ENCODE results near the gene NGEF.

The NGEF gene

DNA sequence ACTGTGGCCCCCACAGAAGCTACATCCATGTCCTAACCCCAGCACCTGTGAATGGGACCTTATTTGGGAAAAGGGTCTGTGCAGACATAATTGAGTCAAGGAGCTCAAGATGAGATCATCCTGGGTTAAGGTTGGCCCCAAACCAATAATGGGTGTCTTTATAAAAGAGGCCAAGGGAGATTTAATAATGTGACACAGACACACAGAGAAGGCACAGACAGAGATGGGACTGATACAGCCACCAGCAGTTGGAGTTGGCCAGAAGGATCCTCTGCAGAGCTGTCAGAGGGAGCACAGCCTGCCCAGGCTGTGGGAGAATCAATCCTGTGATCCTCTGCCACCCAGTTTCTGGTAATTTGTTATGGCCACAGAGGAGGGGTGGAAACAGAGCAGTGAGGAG, 116.9 kb downstream of the NGEF start:
- Histone ChIP-seq H3K9me3 (ENCODE audit: insufficient read depth, low read length) (no peaks in the 10 kb centered on the region), H3K9me2 (replicated peaks; ENCODE audit: insufficient read depth, low read length) (no peaks in the 10 kb centered on the region), H3K4me3 (ENCODE audit: insufficient read depth, low read length, poor library complexity, severe bottlenecking) (no peak overlapping the region), H2AFZ (ENCODE audit: low read depth, low read length, severe bottlenecking) (no peak overlapping the region), H4K20me1 (ENCODE audit: low read depth, low read length) (no peaks in the 10 kb centered on the region), H3K27me3 (ENCODE audit: low read length) (no peaks in the 10 kb centered on the region), H3K79me2 (ENCODE audit: insufficient read depth, low read length) (no peaks in the 10 kb centered on the region), H3K4me2 (ENCODE audit: low read depth, low read length, poor library complexity, severe bottlenecking) (no peak overlapping the region), H3K9ac (ENCODE audit: low read length) (no peak overlapping the region), H3K36me3 (ENCODE audit: low read length) (no peaks in the 10 kb centered on the region), H3F3A (ENCODE audit: insufficient read depth) (no peaks in the 10 kb centered on the region), H3K27ac (ENCODE audit: low read depth, low read length) (no peak overlapping the region)
- TF ChIP-seq EZH2phosphoT487 (conservative IDR thresholded peaks at IDR 0.05; ENCODE audit: low read length): no peak

DNA sequence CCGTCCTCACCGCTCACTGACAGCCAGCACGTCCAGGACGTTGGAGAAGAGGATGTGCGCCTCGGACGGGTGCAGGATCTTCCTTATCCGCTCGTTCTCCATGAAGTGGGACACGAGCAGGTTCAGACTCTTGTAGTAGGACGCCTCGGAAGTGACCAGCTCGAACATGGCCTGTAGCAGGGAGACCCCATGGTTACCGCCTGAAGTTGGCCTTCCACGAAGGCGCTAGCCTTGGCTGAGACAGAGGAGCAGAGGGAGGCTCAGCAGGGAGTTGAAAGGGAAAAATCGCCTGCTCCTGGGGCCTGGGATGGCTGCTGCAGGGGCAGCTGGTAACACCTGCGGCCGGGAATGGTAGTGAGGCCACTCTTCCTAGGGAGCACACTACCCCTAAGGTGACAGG, 118.3 kb downstream of the NGEF start:
- TF ChIP-seq, protein P1, sequence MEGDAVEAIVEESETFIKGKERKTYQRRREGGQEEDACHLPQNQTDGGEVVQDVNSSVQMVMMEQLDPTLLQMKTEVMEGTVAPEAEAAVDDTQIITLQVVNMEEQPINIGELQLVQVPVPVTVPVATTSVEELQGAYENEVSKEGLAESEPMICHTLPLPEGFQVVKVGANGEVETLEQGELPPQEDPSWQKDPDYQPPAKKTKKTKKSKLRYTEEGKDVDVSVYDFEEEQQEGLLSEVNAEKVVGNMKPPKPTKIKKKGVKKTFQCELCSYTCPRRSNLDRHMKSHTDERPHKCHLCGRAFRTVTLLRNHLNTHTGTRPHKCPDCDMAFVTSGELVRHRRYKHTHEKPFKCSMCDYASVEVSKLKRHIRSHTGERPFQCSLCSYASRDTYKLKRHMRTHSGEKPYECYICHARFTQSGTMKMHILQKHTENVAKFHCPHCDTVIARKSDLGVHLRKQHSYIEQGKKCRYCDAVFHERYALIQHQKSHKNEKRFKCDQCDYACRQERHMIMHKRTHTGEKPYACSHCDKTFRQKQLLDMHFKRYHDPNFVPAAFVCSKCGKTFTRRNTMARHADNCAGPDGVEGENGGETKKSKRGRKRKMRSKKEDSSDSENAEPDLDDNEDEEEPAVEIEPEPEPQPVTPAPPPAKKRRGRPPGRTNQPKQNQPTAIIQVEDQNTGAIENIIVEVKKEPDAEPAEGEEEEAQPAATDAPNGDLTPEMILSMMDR (IDR thresholded peaks at IDR 0.05; ENCODE audit: insufficient read depth, low read length, poor library complexity, severe bottlenecking): no peak
- no peak for TF ChIP-seq EZH2phosphoT487 (conservative IDR thresholded peaks at IDR 0.05; ENCODE audit: low read length)
- H3K9me2 ChIP-seq (replicated peaks; ENCODE audit: insufficient read depth, low read length): no peaks in the 10 kb centered on the region
- no peaks in the 10 kb centered on the region for H3F3A ChIP-seq (ENCODE audit: insufficient read depth)
- no peak overlapping the region for H3K4me2 ChIP-seq (ENCODE audit: low read depth, low read length, poor library complexity, severe bottlenecking)
- no peaks in the 10 kb centered on the region for H4K20me1 ChIP-seq (ENCODE audit: low read depth, low read length)
- H3K4me3 ChIP-seq (ENCODE audit: insufficient read depth, low read length, poor library complexity, severe bottlenecking): no peak overlapping the region
- no peak overlapping the region for H2AFZ ChIP-seq (ENCODE audit: low read depth, low read length, severe bottlenecking)
- no peaks in the 10 kb centered on the region for H3K9me3 ChIP-seq (ENCODE audit: insufficient read depth, low read length)
- no peaks in the 10 kb centered on the region for H3K79me2 ChIP-seq (ENCODE audit: insufficient read depth, low read length)
- H3K36me3 ChIP-seq (ENCODE audit: low read length): no peaks in the 10 kb centered on the region
- H3K9ac ChIP-seq (ENCODE audit: low read length): no peak overlapping the region
- no peaks in the 10 kb centered on the region for H3K27me3 ChIP-seq (ENCODE audit: low read length)
- no peak overlapping the region for H3K27ac ChIP-seq (ENCODE audit: low read depth, low read length)

DNA sequence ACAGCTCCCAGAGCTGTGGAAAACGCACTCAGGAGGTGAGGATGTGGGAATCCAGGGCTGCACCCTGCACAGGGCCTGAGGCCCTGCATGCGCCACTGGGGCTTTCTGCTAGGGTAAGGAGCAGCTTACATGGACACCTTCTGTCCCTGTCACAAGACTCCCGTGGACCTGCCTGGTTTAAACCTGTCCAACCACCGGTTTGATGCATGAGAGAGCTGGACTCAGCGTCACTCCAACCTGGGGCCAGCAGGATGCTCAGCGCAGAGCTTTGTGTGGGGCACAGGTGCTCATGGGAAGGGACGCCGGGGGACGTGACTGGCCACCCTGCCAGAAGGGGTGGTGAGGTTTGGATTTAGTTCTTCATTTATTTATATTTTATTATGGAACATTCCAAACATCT, 118.8 kb downstream of the NGEF start:
- no peaks in the 10 kb centered on the region for H3K9me3 ChIP-seq (ENCODE audit: insufficient read depth, low read length)
- no peaks in the 10 kb centered on the region for H3K27me3 ChIP-seq (ENCODE audit: low read length)
- no peak overlapping the region for H3K4me2 ChIP-seq (ENCODE audit: low read depth, low read length, poor library complexity, severe bottlenecking)
- no peaks in the 10 kb centered on the region for H3K9me2 ChIP-seq (replicated peaks; ENCODE audit: insufficient read depth, low read length)
- H4K20me1 ChIP-seq (ENCODE audit: low read depth, low read length): no peaks in the 10 kb centered on the region
- no peak overlapping the region for H3K4me3 ChIP-seq (ENCODE audit: insufficient read depth, low read length, poor library complexity, severe bottlenecking)
- no peak overlapping the region for H3K27ac ChIP-seq (ENCODE audit: low read depth, low read length)
- H3K36me3 ChIP-seq (ENCODE audit: low read length): no peaks in the 10 kb centered on the region
- H2AFZ ChIP-seq (ENCODE audit: low read depth, low read length, severe bottlenecking): no peak overlapping the region
- no peaks in the 10 kb centered on the region for H3F3A ChIP-seq (ENCODE audit: insufficient read depth)
- H3K9ac ChIP-seq (ENCODE audit: low read length): no peak overlapping the region
- TF ChIP-seq, protein P1 (IDR thresholded peaks at IDR 0.05; ENCODE audit: insufficient read depth, low read length, poor library complexity, severe bottlenecking): no peak
- no peak for TF ChIP-seq EZH2phosphoT487 (conservative IDR thresholded peaks at IDR 0.05; ENCODE audit: low read length)
- no peaks in the 10 kb centered on the region for H3K79me2 ChIP-seq (ENCODE audit: insufficient read depth, low read length)

DNA sequence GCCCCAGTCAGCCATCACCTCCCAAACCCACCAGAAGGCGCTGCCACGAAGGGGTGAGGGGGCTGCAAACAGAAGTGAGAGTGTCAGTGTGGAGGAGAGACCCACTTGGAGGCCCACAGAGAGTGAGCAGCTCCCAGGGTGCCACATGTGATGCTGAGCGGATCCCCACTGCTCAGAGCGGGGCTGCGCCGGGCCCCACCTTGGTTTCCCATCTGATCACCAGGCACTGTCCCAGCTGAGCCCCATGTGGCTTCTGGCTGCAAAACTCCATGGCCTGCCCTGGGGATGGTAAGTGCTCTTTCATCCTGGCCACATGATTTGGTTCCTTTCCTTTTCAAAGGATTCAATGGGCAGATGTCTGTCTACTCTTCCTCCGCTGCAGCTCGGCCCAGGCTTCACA, 119.2 kb downstream of the NGEF start:
- no peak overlapping the region for H2AFZ ChIP-seq (ENCODE audit: low read depth, low read length, severe bottlenecking)

More for the DNA sequence above, 119.2 kb downstream of the NGEF start:
- H3K27me3 ChIP-seq (ENCODE audit: low read length): no peaks in the 10 kb centered on the region
- H3F3A ChIP-seq (ENCODE audit: insufficient read depth): no peaks in the 10 kb centered on the region
- no peak overlapping the region for H3K27ac ChIP-seq (ENCODE audit: low read depth, low read length)
- no peaks in the 10 kb centered on the region for H3K9me2 ChIP-seq (replicated peaks; ENCODE audit: insufficient read depth, low read length)
- H4K20me1 ChIP-seq (ENCODE audit: low read depth, low read length): no peaks in the 10 kb centered on the region
- H3K4me2 ChIP-seq (ENCODE audit: low read depth, low read length, poor library complexity, severe bottlenecking): no peak overlapping the region
- no peaks in the 10 kb centered on the region for H3K9me3 ChIP-seq (ENCODE audit: insufficient read depth, low read length)
- H3K9ac ChIP-seq (ENCODE audit: low read length): no peak overlapping the region
- no peaks in the 10 kb centered on the region for H3K79me2 ChIP-seq (ENCODE audit: insufficient read depth, low read length)
- no peak overlapping the region for H3K4me3 ChIP-seq (ENCODE audit: insufficient read depth, low read length, poor library complexity, severe bottlenecking)
- TF ChIP-seq, protein P1 (IDR thresholded peaks at IDR 0.05; ENCODE audit: insufficient read depth, low read length, poor library complexity, severe bottlenecking): no peak
- TF ChIP-seq EZH2phosphoT487 (conservative IDR thresholded peaks at IDR 0.05; ENCODE audit: low read length): no peak
- H3K36me3 ChIP-seq (ENCODE audit: low read length): no peaks in the 10 kb centered on the region

Data from SU-DHL-6 (cell line).